SHP77 (cell line): ENCODE data around the gene WNK2.

Source experiments
- DNase-seq, 2 experiments: peaks; one replicate each; lab custom pipeline; 2025; lab: John Stamatoyannopoulos, UW

The WNK2 gene

GRCh38 chr9:93161786-93162562, 22.0 kb upstream of the WNK2 start:
- DNase-seq = no peak

DNA sequence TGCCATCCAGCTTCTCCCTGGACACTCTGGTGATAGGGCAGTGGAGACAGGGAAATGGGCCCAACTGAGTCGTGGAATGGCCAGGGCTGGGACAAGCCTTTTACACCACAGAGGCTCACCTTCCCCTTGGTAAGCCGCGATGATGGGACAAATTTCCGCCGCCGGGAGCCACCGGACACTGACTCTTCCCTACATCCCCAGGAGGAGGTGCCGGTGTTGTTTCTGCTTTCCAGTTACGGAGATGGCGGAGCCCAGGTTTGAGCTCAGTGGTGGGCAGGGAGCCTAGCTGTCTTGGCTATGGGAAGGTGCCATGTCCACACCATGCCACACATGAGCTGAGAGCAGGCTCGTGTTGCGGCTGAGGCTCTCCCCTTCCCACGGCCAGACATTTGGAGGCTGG, 19.9 kb upstream of the WNK2 start:
- no peak for DNase-seq

DNA sequence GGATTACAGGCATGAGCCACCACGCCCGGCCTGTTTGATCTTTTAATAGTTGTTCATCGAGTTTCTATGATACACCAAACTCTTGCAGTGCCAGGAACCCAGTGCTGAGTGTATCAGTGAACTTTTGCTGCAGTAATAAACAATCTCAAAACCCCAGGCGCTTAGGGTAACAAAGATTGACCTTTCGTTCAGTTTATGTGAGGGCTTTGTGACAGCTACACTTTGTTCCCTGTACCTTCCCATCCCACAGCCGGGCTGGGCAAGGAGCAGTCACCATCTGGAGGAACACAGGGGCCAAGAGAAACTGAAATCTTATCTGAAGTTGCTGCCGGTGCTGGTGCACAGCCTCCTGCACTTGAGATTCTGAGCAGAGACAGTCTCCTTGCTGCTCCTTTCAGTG, 17.2 kb upstream of the WNK2 start:
- DNase-seq = no peak

- no peak for DNase-seq
Observed at GRCh38 chr9:93167185-93167584, 16.8 kb upstream of the WNK2 start.

DNA sequence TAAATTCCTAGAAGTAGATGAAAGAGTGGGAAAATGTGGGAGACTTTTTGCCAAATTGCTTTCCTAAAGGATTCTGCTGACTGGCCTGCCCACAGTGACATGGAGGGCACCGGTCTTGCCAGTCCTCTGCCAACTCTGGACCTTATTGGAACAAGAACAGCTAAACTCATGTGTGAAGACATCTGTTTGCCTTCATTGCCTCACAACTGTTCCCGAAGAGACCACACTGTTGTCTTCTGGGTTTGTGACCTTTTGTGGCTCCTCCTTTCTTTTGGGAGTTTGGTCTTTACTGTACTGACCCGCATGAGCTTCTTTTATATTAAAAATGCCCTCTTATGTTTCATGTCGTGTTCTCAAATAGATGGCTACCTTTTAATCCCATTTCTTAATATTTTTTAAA, 16.1 kb upstream of the WNK2 start:
- DNase-seq = no peak

- no peak for DNase-seq
Observed at GRCh38 chr9:93168581-93168980, 15.4 kb upstream of the WNK2 start.

GRCh38 chr9:93169444-93169843, 14.5 kb upstream of the WNK2 start:
- DNase-seq = no peak

DNA sequence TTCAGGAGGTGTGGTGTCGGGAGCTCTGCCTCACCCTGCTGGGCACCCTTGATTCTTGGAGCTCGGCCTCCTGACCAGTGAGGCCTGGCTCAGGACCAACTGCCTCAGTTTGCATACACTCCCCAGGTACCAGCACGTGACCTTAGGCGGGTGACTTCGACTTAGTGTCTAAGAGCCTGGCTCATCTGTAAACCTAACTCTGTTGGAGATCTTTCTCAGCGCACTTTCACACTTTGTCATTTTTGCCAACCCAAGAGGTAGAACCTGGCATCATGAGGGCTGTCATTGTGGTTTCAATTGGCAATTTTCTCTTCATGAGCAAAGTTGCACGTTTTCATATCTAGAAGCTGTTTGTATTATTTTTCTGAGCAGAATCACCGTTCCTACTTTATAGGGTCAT, 13.4 kb upstream of the WNK2 start:
- DNase-seq = no peak

DNA sequence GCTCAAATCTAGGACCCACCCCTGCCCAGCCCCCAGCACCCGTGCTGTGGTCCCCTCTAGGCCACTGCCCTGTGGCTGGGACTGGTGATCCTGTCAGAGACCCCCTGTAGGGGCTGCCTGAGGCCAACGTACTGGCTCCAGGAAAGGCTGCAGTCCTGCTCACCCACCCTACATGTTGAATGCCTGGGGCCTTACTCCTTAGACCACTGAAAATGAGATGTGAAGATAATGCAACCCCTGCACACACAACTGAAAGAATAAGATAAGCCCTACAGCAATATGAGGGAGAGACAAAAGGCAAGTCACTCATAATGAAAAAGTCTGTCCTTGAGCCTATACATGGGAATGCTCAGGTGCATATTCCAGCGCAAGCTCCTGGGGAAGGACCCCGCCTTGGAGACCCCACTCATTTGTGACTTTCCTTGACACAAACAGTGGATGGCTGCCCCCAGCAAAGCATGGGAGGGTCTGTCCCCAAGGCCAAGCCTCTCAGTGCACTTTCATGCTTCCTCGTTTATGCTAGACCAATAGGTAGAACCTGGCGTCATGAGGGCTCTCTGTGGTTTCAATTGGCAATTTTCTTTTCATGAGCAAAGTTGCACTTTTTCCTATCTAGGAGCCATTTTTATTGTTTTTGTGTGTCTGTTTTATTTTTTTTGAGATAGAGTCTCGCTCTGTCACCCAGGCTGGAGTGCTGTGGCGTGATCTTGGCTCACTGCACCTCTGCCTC, 12.5 kb upstream of the WNK2 start:
- no peak for DNase-seq

- no peak for DNase-seq
Observed at GRCh38 chr9:93172666-93173364, 11.1 kb upstream of the WNK2 start.

DNA sequence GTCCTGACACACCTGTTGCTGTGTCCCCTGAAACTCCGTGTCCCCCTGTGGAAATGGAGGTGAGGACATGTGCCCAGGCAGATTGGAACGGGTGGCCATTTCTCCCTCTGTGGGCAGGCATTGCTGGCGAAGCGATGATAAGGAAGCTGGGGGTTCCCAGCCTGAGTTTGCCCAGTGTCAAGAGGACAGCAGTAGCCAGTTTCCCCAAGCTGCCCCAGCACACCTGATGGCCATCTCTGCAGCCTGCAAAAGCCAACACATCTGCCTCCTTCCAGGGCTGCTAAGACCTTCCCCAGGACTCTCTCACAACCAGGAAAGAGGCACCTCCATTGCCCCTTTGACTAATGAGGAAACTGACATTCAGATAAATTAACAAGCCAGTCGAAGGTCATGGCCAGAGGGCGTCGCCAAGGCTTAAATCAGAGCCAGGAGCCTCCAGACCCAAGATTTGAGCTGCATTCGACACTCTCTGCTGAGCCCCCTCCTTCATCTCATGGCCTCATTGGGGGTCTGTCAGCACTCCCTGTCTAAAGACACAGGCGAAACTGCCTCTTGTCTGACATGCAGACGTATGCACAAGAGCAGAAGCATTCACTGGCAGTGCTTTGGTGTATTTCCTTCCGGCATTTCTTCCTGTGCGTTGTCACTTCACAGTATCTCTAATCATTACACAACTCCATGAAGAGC, 10.4 kb upstream of the WNK2 start:
- DNase-seq = no peak

DNA sequence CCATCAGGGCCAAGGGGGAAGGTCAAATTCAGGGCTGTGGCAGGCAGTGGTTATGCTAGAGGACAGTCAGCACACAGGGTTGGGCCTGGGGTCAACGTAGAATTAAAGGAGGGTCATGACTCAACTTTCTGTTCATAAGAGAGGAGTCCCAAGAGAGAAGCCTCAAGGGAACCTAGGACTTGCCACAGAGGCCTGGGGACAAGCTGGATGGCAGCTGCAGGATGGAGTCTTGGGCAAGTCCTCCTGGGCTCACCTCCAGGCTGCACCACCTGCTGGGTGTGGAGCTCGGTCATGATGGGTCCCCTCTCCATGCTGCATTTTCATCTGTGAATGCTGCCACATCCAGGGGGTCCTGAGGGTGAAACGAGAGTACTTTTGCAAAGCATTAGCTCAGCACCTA, 9.0 kb upstream of the WNK2 start:
- DNase-seq = no peak

- no peak for DNase-seq
Observed at GRCh38 chr9:93177676-93178075, 6.3 kb upstream of the WNK2 start.

- no peak for DNase-seq
Observed at GRCh38 chr9:93178851-93179786, 4.8 kb upstream of the WNK2 start.

- no peak for DNase-seq
Observed at GRCh38 chr9:93180938-93181337, 3.0 kb upstream of the WNK2 start.

GRCh38 chr9:93181672-93182435, 2.1 kb upstream of the WNK2 start:
- DNase-seq = no peak

DNA sequence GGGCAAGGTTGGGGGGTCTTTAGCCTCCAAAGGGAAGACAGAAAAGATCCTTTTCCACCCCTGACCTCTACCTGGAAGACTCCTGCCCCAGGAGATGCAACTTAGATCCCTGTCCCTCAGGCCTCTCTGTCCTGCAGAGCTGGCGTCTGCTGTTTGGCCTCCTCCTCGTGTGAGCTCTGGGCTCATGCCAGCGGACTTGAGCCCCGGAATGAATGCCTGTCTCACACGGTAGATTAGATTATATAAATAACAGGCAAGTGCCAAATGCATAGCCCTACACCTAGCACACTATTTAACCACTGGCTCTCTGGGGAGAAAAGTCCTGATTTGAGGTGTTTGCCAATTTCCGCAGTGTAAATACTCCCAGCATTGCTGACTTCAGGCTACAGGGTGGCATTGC, 1.4 kb upstream of the WNK2 start:
- DNase-seq = no peak

- DNase-seq = no peak
Observed at GRCh38 chr9:93183131-93183662, 742 bp upstream of the WNK2 start.

GRCh38 chr9:93184432-93185265, 710 bp downstream of the WNK2 start:
- no peak for DNase-seq
